B cell (primary cell): ENCODE measurements around the gene RPS18. TPM values are rescaled to one million over a fixed set of nuclear protein-coding genes. Genes with fewer than 3 reads are reported as not detected.
A peak's percentile ranks its signal among the peaks of the same experiment; 100 is the strongest.

Experiments
- ATAC-seq: fragments of 200-7000 bp; cut with Tn5 transposase; one replicate; pipeline ENCODE4 v1.10.0; 2021; ENCODE audit warnings: low read depth, mild to moderate bottlenecking, moderate number of reproducible peaks, moderate library complexity
- CTCF ChIA-PET: fragments of 350-600 bp; sonication (Branson Sonifier 250); formaldehyde crosslinking; loops from one replicate; lab custom pipeline; 2021; ENCODE audit warnings: antibody characterized with exemption, inconsistent platforms; lab: Charles Lee
- POLR2A ChIA-PET: fragments of 350-600 bp; sonication (Branson Sonifier 250); formaldehyde crosslinking; loops from one replicate; lab custom pipeline; 2021; ENCODE audit warnings: antibody characterized with exemption; lab: Charles Lee
- DNase-seq: peaks from one replicate; pipeline ENCODE4 v3.0.0; 2013
- H2AFZ ChIP-seq: 2 replicates; pipeline ENCODE4 v1.6.1; 2012; ENCODE audit warnings: mild to moderate bottlenecking, low read depth, low read length; ENCODE audit not compliant: insufficient read depth, poor library complexity, severe bottlenecking
- H3K27ac ChIP-seq, 2 donors: 1 replicate in 1 of 2; 2 replicates in 1 of 2; pipeline ENCODE4 v1.5.1; 2012 to 2013; ENCODE audit warnings: low read length in 2 of 2, mild to moderate bottlenecking in 2 of 2, moderate library complexity in 1 of 2
- H3K27me3 ChIP-seq, 4 experiments: fragments of 200-600 bp in 1 of 4; sonication (generic) in 1 of 4; replicated peaks in 1 of 4; 1 replicate in 2 of 4; 2 replicates in 2 of 4; pipeline versions ENCODE4 v1.6.1 to v1.7.0; 2013 to 2016; ENCODE audit warnings: low read length in 3 of 4, mild to moderate bottlenecking in 2 of 4, mixed read lengths in 1 of 4, moderate library complexity in 1 of 4; ENCODE audit not compliant: insufficient read depth in 4 of 4, control insufficient read depth in 3 of 4; ENCODE audit errors: control extremely low read depth in 1 of 4
- H3K36me3 ChIP-seq, 2 experiments: replicated peaks in 1 of 2; 1 replicate in 1 of 2; 2 replicates in 1 of 2; pipeline versions ENCODE4 v1.6.1 to v1.7.1; 2013; ENCODE audit warnings: low read length in 1 of 2; ENCODE audit not compliant: insufficient read depth in 2 of 2, control insufficient read depth in 1 of 2; ENCODE audit errors: control extremely low read depth in 1 of 2, extremely low read depth in 1 of 2
- H3K4me1 ChIP-seq, 2 donors: fragments of 200-600 bp in 1 of 2; sonication (generic) in 1 of 2; 1 replicate in 1 of 2; 2 replicates in 1 of 2; pipeline versions ENCODE4 v1.5.1 to v1.6.1; 2013 to 2017; ENCODE audit warnings: low read length in 2 of 2; ENCODE audit not compliant: control insufficient read depth in 2 of 2, insufficient read depth in 2 of 2
- H3K4me2 ChIP-seq: replicated peaks from 2 replicates; pipeline ENCODE3; 2012; ENCODE audit warnings: mild to moderate bottlenecking, low read depth, low read length; ENCODE audit not compliant: poor library complexity, severe bottlenecking
- H3K4me3 ChIP-seq, 5 experiments: fragments of 200-600 bp in 1 of 5; sonication (generic) in 1 of 5; 1 replicate in 3 of 5; 2 replicates in 2 of 5; pipeline versions ENCODE4 v1.5.1 to v1.7.0; 2011 to 2016; ENCODE audit warnings: low read length in 4 of 5, mild to moderate bottlenecking in 4 of 5, low read depth in 2 of 5, control low read depth in 1 of 5, moderate library complexity in 1 of 5; ENCODE audit not compliant: insufficient read depth in 1 of 5; ENCODE audit errors: control extremely low read depth in 1 of 5, extremely low read depth in 1 of 5
- H3K79me2 ChIP-seq: fragments of 200-600 bp; sonication (generic); one replicate; pipeline ENCODE4 v1.6.0; 2016; ENCODE audit warnings: low read length; ENCODE audit not compliant: control insufficient read depth, insufficient read depth
- H3K9ac ChIP-seq: fragments of 200-600 bp; sonication (generic); 2 replicates; pipeline ENCODE4 v1.6.1; 2017; ENCODE audit warnings: mild to moderate bottlenecking, low read length, moderate library complexity
- H3K9me3 ChIP-seq, 3 donors: one replicate each; pipeline versions ENCODE4 v1.6.1 to v1.7.1; 2013; ENCODE audit warnings: low read length in 2 of 3; ENCODE audit not compliant: control insufficient read depth in 2 of 3, insufficient read depth in 1 of 3; ENCODE audit errors: control extremely low read depth in 1 of 3
- H4K20me1 ChIP-seq: 2 replicates; pipeline ENCODE4 v1.6.0; 2012; ENCODE audit warnings: mild to moderate bottlenecking, low read length; ENCODE audit not compliant: insufficient read depth, control insufficient read depth, poor library complexity, severe bottlenecking
- H3K27ac Mint-ChIP-seq: one replicate; pipeline ENCODE4 v1.8.0; 2021; ENCODE audit warnings: mixed read lengths
- H3K27me3 Mint-ChIP-seq: one replicate; pipeline ENCODE4 v1.8.0; 2021; ENCODE audit warnings: mixed read lengths
- H3K4me1 Mint-ChIP-seq: one replicate; pipeline ENCODE4 v1.8.0; 2021; ENCODE audit warnings: mixed read lengths
- H3K4me3 Mint-ChIP-seq: one replicate; pipeline ENCODE4 v1.8.0; 2021; ENCODE audit warnings: mixed read lengths
- H3K9me3 Mint-ChIP-seq: one replicate; pipeline ENCODE4 v1.8.0; 2022; ENCODE audit warnings: mixed read lengths; ENCODE audit not compliant: insufficient read depth
- CTCF ChIP-seq: fragments of 200-600 bp; IDR thresholded peaks from one replicate; pipeline ENCODE4 v1.8.0; 2022; ENCODE audit warnings: antibody characterized with exemption, mild to moderate bottlenecking
- EZH2 ChIP-seq: IDR thresholded peaks from 2 replicates; pipeline ENCODE4 v1.6.1; 2012; ENCODE audit warnings: borderline replicate concordance, low read depth, mild to moderate bottlenecking, moderate library complexity, low read length; ENCODE audit not compliant: insufficient read depth, poor library complexity, severe bottlenecking
- WGBS: methylation state at CpG from one replicate; pipeline ENCODE4 v1.1.5; 2013; ENCODE audit warnings: missing lambda C conversion rate; ENCODE audit not compliant: insufficient coverage; 5-methylcytosine and 5-hydroxymethylcytosine counted together
- intact Hi-C: fragments of 100-400 bp; cut with micrococcal nuclease; formaldehyde crosslinking; loops from one replicate; pipeline ENCODE4 v1.10.0; 2022
- polyA plus RNA-seq: library from polyadenylated mRNA; depleted of rRNA; stranded (reverse); fragments of >200 nt; gene quantifications from 2 replicates; pipeline ENCODE4 v1.2.3, GENCODE V29; 2012
- total RNA-seq, 2 donors: library from RNA; stranded (reverse); fragments of 120-200 nt in 1 of 2; gene quantifications; 1 replicate in 1 of 2; 2 replicates in 1 of 2; pipeline versions ENCODE4 v1.2.3 to v1.2.4, GENCODE V29; 2013 to 2022

RPS18 gene
- total and polyA plus RNA-seq, 2 donors (not counting 1 experiment from before 2014, with no cell fraction given): 3,830 to 5,829 TPM

- H3K9me3 ChIP-seq: no peaks in the 10 kb centered on the region
- peak overlapping the region; percentile 99 for H3K4me2 ChIP-seq
- peaks cover 90% of the 10 kb centered on the region for H3K79me2 ChIP-seq
- peak overlapping the region; percentile 97 to 100 for H3K27ac ChIP-seq
- ATAC-seq: peak; percentile 21
- peak overlapping the region; percentile 32 for H2AFZ ChIP-seq
- H3K4me1 Mint-ChIP-seq: peaks cover 71% of the 10 kb centered on the region
- H3K27me3 Mint-ChIP-seq: no peaks in the 10 kb centered on the region
- peak overlapping the region; percentile 100 for H3K4me3 Mint-ChIP-seq
- H3K9ac ChIP-seq: peak overlapping the region; percentile 100
- DNase-seq: peak; percentile 92
- WGBS: no CpG with 5 or more reads among the region's 10 CpGs
- intact Hi-C loops: loop anchor here (1.0 to 5.0 kb wide), 5 partner anchors 10 to 113 kb away; no protein-coding TSS in a partner anchor
- H4K20me1 ChIP-seq: peaks cover 44% of the 10 kb centered on the region
- H3K4me3 ChIP-seq: peak overlapping the region; percentile 73 to 100 (median 91)
- POLR2A ChIA-PET: no interaction called here
- H3K36me3 ChIP-seq: peaks cover 3 to 45% of the 10 kb centered on the region in 2 experiments
- H3K9me3 Mint-ChIP-seq: no peaks in the 10 kb centered on the region
- H3K4me1 ChIP-seq: peaks cover 53 to 75% of the 10 kb centered on the region in 2 donors
- no peaks in the 10 kb centered on the region for H3K27me3 ChIP-seq
- CTCF ChIA-PET: interaction anchor here (1.1 to 5.3 kb wide), 2 partner anchors 11 to 30 kb away, joined by 3 to 50 read pairs; no protein-coding TSS in a partner anchor
- H3K27ac Mint-ChIP-seq: peak overlapping the region; percentile 98
- TF ChIP-seq CTCF (no peak), EZH2 (no peak)
These were observed 42.7 kb downstream of the RPS18 start for GRCh38 chr6:33314515-33314942.
